Measurements from ENCODE around the gene VAV2. TPM values are rescaled to one million over a fixed set of nuclear protein-coding genes. Genes with fewer than 3 reads are reported as not detected.
A peak's percentile ranks its signal among the peaks of the same experiment; 100 is the strongest.

Gene VAV2
- total RNA-seq, 1 donor from 2014 or later: 24.4 TPM

GRCh38 chr9:133877967-133878366 is 114.2 kb downstream of the VAV2 start:
- H3K27ac Mint-ChIP-seq (ENCODE audit: unreplicated experiment): no peak overlapping the region
- TF ChIP-seq CTCF (IDR thresholded peaks at IDR 0.05): no peak
- H3K36me3 Mint-ChIP-seq (ENCODE audit: unreplicated experiment): no peaks in the 10 kb centered on the region
- no peaks in the 10 kb centered on the region for H3K9me3 Mint-ChIP-seq (ENCODE audit: unreplicated experiment)
- peaks cover 62% of the 10 kb centered on the region for H3K4me1 Mint-ChIP-seq (ENCODE audit: unreplicated experiment)
- H3K4me3 Mint-ChIP-seq (ENCODE audit: unreplicated experiment): no peak overlapping the region
- H3K27me3 Mint-ChIP-seq (ENCODE audit: unreplicated experiment): no peaks in the 10 kb centered on the region
- no peak for DNase-seq (ENCODE audit: extremely low spot score, unreplicated experiment)

GRCh38 chr9:133877327-133877726 is 114.8 kb downstream of the VAV2 start:
- DNase-seq (ENCODE audit: extremely low spot score, unreplicated experiment): no peak
- H3K27me3 Mint-ChIP-seq (ENCODE audit: unreplicated experiment): no peaks in the 10 kb centered on the region
- no peaks in the 10 kb centered on the region for H3K9me3 Mint-ChIP-seq (ENCODE audit: unreplicated experiment)
- no peak overlapping the region for H3K27ac Mint-ChIP-seq (ENCODE audit: unreplicated experiment)
- no peak overlapping the region for H3K4me3 Mint-ChIP-seq (ENCODE audit: unreplicated experiment)
- no peak for TF ChIP-seq CTCF (IDR thresholded peaks at IDR 0.05)
- no peaks in the 10 kb centered on the region for H3K36me3 Mint-ChIP-seq (ENCODE audit: unreplicated experiment)
- peaks cover 60% of the 10 kb centered on the region for H3K4me1 Mint-ChIP-seq (ENCODE audit: unreplicated experiment)

GRCh38 chr9:133876836-133877235 is 115.3 kb downstream of the VAV2 start:
- Mint-ChIP-seq H3K4me3 (ENCODE audit: unreplicated experiment) (no peak overlapping the region), H3K36me3 (ENCODE audit: unreplicated experiment) (no peaks in the 10 kb centered on the region), H3K27ac (ENCODE audit: unreplicated experiment) (no peak overlapping the region), H3K27me3 (ENCODE audit: unreplicated experiment) (no peaks in the 10 kb centered on the region), H3K4me1 (ENCODE audit: unreplicated experiment) (peaks cover 56% of the 10 kb centered on the region), H3K9me3 (ENCODE audit: unreplicated experiment) (no peaks in the 10 kb centered on the region)
- TF ChIP-seq CTCF (IDR thresholded peaks at IDR 0.05): no peak
- no peak for DNase-seq (ENCODE audit: extremely low spot score, unreplicated experiment)

GRCh38 chr9:133876144-133876543 is 116.0 kb downstream of the VAV2 start:
- H3K9me3 Mint-ChIP-seq (ENCODE audit: unreplicated experiment): no peaks in the 10 kb centered on the region
- TF ChIP-seq CTCF (IDR thresholded peaks at IDR 0.05): peak; percentile 26
- no peaks in the 10 kb centered on the region for H3K27me3 Mint-ChIP-seq (ENCODE audit: unreplicated experiment)
- H3K4me1 Mint-ChIP-seq (ENCODE audit: unreplicated experiment): peaks cover 49% of the 10 kb centered on the region
- H3K27ac Mint-ChIP-seq (ENCODE audit: unreplicated experiment): no peak overlapping the region
- no peak for DNase-seq (ENCODE audit: extremely low spot score, unreplicated experiment)
- no peaks in the 10 kb centered on the region for H3K36me3 Mint-ChIP-seq (ENCODE audit: unreplicated experiment)
- no peak overlapping the region for H3K4me3 Mint-ChIP-seq (ENCODE audit: unreplicated experiment)

- Mint-ChIP-seq H3K27ac (ENCODE audit: unreplicated experiment) (no peak overlapping the region), H3K4me3 (ENCODE audit: unreplicated experiment) (no peak overlapping the region), H3K27me3 (ENCODE audit: unreplicated experiment) (no peaks in the 10 kb centered on the region), H3K36me3 (ENCODE audit: unreplicated experiment) (no peaks in the 10 kb centered on the region), H3K9me3 (ENCODE audit: unreplicated experiment) (no peaks in the 10 kb centered on the region), H3K4me1 (ENCODE audit: unreplicated experiment) (peaks cover 45% of the 10 kb centered on the region)
- DNase-seq (ENCODE audit: extremely low spot score, unreplicated experiment): no peak
- TF ChIP-seq CTCF (IDR thresholded peaks at IDR 0.05): no peak
These were observed 117.0 kb downstream of the VAV2 start for GRCh38 chr9:133875131-133875530.
